SK-N-DZ (cell line): ENCODE data around the gene ADAM12.

ENCODE experiments used
- DNase-seq: peaks from one replicate; pipeline ENCODE4 v3.0.0-alpha.2; 2015; ENCODE audit warnings: low spot score

The ADAM12 gene

DNA sequence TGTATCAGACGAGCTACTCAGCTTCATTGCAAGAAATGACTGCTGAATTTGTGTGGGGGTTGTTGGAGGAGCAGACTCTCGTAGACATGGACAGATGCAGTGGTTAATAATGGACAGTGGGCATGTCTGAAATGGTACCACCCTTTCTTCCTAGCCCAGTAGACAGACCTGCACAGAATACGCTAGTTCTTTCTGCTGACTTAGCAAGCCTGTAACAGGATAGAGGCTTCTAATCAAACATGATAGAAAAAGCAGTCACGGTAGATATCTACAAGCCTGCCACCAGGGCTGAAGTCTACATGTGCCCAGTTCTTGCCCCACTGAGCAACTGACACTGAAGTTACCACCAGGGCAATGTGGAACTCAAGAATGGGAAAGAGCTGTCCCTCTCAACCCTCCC is 303.9 kb downstream of the ADAM12 start:
- DNase-seq: no peak

DNA sequence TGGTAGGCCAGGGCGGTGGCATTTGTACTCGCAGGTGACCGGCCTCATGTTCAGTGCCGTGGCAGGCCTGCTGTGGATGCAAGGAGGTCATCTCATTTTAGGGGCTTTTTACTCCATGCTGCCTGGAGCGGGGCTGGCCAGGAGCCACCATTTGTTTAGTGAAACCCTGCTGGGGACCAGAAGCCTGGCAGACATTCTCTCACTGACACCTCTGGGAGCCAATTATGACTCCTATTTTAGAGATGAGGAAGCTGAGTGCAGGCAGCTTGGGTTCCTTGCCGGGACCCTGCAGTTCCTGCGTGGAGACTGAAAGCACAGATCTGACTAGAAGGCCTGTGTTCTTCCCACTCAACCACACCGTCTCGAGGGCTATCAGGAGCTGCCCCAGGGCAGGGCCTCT is 305.3 kb downstream of the ADAM12 start:
- DNase-seq: no peak

DNA sequence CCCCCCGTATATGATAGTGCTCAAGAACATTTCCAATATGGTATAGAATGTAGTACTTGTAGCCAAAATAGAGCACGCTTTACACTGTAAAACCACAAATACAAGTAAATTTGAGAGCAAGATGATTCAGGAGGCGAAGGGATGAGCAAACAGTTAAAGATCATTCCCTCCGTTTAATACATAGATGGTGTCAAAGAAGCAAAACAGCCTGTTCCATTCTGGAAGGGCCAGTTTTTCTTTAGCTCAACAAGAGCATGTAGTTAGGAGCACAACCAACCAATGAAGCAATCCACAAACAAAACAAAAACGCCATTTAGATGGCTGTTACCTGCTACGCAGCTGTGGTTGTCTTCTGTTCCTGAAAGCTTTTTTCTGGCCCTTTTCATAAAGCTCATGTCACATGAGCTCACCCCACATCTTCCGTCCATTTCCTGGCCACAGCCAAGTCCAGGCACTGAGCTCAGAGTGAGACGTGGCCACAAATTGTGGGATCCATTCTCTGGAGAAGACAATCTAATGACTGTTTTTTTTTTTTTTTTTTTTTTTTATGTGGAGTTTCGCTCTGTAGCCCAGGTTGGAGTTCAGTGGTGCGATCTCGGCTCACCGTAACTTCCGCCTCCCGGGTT is 306.3 kb downstream of the ADAM12 start:
- DNase-seq: no peak

DNA sequence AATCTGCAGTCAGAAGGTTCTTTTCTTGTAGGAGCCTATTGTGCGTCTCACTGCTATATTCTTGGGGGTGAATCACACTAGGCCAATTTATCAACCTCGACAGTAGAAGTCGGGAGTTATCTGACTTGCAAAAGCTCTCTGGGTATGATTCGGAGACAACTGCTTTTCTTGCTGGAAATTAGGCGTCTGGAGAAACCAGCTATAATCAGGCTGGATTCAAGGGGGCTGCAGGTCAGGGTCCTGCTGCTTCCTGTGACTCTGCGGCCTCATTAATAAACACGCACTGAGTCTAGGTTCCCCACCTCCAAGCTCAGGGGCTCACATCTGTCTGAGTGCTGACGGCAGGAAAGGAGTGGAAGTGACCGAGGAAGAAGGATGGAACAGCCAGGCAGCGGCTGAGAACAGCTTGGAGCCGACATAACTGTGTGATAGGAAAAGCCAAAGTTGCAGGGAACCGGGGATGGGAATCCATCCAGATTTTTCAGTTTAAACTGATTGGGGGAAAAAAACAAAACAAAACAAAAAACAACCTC is 307.3 kb downstream of the ADAM12 start:
- DNase-seq: no peak

DNA sequence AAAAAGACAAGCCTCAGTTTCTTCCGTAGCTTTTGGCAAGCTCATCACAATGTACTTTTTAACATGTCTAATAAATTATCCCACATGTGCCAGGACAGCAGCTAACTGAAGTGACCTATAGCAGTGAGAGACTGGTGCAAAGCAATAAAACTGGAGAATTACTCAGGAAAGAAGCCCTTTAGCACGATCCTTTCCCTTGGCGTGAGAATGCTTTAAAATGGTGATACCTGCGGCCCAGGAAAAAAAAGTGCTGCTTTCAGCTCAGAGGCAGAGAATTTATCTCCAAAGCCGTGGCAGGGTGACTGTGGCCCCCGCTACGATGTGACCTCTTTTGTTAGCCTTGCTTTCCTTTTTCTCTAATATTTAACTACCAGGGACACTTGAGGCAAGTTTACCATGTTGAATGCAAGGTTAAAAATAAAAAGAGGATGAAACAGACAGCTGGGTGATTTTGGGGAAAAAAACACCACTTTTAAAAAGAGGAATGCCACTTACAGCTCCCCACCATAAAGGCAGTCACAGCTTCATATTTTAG is 307.9 kb downstream of the ADAM12 start:
- DNase-seq: no peak

DNA sequence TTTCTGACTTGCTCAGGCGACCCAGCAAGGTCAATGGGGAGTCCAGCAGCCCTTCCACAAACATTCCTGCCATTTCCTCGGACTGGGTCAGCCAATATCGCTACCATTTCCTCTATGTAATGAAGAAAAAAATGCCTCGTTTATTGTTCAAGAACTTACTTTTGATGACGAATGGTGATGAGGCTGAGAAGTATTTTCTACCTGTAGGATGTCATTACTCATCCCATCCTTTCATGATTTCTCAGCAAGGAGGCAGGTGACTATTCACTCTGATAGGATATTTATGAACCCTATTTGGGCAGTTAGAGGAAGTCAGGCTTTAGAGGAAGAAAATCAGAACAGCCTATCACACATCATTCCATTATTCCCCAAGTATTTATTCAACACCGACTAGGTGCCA is 313.3 kb downstream of the ADAM12 start:
- no peak for DNase-seq

DNA sequence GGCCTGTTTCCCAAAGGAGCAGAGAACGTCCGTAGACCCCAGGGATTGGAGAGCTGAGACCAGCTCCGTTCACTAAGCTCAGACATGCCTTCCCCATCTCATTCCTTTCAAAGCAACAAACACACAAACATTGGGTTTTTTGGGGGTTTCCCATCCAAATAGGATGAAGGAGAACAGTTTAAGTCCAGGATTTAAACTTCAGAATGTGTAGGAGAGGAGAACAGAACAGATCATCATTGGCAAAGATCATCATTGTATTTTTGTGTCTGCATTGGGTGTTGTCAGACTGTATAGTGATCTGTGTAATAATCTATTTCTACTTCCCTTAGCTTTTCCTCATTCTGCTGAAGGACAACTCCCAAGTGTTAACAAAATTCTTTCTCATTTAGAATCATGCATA is 314.0 kb downstream of the ADAM12 start:
- no peak for DNase-seq

DNA sequence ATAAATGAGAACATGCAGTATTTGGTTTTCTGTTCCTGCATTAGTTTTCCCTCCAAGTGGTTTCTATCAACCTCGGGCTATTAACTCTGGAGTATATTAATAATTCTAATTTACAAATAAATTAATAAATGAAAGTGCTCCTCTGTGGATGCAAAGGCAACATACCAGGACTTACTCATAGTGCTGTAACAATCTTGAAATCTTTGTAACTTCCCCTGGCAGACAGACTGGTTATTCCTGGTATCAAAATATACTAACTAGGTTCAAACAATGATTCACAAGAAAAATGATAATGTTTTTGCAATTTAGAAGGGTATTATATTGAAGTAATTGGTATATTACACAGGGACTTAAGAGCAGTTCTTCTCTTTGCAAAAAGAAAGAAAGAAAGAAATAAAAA is 314.7 kb downstream of the ADAM12 start:
- DNase-seq: no peak

DNA sequence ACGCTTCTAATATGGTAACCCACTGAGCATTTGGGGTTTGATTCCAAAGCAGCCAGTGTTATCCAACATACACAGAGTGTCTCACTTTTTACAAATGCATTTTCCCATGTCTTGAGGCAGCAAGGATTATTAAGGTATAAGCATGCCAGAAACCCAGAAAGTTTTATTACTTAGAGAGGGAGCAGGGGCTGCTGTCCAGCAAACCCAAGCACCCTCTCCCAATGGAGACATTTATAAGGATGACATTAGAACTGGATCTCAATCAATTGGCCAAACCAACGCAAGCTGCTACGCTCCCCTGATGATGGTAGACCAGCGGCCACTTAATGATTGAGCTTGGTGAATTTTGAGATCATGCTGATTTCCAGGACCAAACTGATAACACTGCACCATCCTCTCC is 315.7 kb downstream of the ADAM12 start:
- DNase-seq: no peak

DNA sequence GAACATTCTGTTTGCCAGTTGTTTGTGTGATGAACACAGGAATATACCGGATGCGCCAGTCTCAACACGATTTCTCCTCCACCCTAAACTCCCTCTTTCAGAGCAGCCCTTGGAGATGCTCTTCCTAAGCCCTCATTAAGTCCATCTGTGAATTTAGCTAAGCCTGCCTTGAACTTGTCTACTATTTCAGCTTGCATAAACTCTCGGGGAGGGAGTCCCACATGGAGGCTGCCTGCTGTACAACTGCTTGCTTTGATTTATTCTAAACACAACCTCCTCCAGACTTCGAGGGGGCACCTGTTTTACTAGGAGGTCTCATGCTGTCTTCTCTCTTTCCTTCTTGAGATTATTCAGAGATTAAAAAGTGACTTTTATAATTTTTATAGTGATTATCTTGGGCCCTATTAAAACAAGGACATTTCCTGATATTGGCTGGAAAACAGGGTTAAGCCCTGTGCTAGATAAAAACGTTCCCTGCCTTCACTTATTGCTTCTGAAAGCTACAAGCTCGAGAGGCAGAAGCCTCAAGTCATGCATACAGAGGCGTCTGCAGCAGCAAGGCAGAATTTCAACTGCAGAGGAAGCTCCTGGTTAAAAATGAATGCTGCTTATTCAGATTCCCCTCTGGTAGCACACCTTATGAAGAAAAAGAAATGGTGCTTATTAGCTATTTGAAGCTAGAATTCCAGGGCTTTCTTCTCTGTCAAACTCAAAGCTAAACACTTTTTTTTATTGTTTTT is 317.6 kb downstream of the ADAM12 start:
- no peak for DNase-seq

DNA sequence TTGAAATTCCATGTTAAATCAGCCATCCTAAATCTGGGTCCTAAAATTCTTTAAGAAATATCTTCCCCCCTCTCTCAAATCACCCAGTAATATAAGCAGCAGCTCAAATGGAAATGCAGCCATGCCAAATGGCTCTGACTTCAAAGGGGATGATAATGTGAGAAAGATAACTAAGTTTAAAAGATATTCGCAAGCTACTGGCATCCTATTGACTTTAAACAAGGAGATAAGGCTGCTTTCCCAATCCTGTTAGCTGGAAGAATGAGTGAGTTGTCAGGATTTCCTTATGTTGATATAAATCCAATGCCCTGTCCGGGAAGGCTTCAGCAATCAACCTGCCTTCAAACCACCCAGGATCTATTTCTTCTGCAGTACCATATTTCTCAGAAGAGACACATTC is 320.0 kb downstream of the ADAM12 start:
- no peak for DNase-seq

DNA sequence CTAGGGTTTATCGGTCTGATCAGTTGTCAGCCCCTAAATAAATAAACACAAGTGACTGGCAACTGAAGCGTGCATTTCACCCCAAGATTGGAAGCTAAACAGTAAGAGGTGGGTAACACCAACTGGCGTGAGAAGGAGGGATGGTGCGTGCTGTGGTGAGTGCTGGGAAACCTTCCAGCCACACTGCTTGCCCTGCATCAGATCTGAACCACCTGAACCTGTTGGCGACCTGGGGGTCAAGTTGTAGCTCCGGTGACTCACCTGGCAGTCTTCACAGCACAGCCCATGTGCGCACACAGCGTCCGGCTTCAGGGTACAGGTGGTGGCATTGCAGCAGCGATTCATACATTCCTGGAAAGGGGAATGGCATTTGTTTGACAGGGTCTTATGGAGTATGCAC is 321.8 kb downstream of the ADAM12 start:
- DNase-seq: no peak

DNA sequence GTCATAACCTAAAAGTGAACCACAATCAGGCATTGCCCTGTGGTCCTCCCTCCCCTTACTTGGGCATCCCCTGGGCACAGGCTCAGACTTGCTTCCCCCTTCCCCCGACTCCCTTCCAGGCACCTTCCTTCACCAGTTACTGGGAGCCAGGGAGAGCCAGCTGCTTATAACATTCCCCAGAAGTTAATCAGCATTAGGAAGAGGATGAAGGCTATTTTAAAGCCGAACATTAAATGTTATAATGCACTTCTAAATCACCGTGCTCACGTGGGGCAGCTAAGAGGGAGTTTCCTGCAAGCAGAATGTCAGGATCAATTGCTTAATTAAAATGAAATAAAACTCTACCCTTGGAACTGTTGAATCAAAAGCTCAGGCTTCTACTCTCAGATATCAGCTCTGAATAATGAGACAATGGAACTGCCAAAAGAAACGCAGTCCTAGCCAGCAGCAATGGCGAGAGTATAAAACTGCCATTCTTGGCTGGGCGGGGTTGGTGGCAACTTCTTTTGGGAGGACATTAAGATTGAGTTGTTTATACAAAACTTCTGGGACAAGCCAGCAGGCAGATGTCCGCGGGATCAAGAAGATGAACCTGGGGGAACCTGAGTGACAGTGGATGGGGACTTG is 322.4 kb downstream of the ADAM12 start:
- DNase-seq: no peak

DNA sequence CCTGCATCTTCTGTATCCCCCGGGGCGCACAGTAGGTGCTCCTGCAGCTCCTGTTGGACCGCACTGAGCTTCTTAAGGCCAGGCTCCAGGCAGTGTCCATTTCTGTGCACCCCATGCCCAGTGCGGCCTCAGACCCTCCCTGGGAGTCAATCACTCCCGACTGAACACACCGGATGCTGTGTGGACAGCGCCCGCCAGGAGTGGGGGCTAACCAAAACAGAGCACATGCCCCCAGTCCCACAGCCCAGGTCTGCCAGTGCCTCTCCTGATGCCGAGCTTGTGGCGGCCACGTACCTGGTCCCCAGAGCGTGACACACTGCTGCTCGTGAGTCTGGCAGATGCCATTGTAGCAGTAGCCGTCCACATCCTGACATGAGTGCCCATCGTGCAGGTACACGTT is 323.8 kb downstream of the ADAM12 start:
- DNase-seq: no peak

DNA sequence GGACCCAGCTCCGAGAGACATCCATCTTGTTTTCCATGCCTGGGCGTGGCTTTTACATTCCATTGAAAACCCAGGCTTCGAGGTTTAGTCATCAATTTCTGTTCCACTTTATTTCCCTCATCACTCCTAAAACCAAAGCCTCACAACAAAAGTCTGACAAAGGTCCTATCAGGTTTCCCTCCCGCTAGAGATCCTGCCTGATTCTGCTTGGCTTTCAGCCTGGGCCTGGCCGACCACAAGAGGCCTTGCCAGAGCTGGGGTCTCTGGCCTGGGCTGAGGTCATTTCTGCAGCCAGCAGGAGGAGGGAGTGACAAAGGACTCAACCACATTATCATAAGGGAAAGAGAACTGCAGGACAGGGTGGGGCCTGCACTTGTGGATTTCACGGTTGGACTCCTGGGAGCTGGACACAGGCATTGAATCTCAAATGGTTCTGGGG is 324.9 kb downstream of the ADAM12 start:
- DNase-seq: no peak

DNA sequence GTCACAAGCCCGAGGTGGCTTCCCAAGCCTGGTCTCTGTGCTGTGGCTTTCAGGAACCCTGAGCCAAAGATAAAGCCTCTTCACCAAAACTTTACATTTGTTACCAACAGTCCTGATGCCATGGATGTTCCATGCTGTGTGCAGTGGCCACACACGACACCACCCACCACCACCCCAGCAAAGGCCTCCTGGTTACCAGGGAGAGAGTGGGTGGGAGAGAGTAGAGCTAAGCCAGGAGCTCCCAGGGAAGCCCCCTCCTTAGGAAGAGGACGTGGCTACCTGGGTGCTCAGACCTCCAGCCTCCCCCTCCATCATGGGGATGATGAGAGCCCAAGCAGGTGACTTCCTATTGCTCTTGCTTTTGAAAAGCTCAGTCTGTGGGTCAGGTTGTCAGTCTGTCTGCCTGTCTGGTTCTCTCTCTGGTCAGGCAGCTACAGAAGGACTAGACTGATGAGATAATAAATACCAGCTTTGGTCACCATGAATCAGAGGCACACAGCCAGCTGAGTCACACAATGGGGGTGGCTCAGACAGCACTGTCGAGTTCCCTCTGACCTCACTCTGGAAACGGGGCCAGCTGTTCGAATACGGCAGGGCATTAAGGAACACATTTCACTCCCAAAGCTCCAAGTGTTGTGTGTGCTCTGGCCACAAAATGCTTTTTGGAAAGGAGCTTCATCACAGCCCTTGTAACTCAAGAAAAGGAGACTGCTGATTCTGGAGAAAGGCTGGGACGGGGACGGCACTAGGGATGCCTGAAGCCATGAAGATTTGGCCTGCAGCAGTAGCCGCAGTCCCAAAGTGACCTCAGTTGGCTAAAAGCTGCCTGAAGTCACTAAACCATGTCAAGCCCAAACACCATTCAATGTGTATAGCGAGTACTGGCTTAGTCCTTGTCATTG is 325.9 kb downstream of the ADAM12 start:
- no peak for DNase-seq

DNA sequence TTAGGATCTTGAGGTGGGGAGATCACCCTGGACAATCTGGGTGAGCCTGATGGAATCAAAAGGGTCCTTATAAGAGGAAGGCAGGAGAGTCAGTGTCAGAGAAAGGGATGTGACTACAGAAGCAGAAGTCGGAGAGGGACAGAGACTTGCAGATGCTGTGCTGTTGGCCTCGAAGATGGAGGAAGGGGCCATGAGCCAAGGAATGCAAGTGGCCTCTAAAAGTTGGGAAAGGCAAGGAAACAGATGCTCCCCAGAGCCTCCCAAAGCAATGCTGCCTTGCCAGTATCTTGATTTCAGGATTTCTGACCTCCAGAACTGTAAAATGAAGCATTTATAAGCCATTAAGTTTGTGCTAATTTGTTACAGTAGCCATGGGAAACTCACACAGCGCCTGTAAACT is 326.8 kb downstream of the ADAM12 start:
- no peak for DNase-seq

DNA sequence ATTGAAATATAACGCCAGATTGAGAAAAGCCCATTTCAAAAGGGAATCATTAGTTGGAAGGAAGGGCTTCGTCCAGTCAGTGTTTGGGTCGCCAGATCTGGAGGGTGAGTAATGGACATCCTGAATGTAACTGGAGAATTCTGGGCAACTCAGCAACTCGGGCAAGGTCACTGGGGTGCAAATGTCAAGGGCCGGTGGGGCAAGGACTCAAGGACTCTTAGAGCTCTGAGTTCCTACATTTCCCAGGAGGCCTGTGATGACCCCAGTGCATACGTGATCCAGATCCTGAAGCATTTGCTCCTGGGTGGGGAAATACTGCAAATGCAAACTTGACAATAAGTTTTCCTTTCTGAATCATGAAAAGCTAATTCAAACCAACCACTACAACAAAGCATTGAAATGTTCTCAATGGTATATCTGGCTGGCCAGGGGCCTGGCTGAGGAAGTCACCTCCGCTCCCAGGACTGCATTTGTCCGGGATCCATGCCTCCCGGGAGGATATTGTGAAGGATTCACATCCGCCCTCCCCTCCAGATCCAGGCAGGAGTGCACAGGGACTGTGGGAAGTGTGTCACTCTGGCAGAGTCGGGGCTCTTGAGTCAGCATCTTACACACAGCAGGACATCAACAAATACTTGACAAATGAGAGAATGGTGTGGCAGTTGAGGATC is 327.9 kb downstream of the ADAM12 start:
- no peak for DNase-seq

DNA sequence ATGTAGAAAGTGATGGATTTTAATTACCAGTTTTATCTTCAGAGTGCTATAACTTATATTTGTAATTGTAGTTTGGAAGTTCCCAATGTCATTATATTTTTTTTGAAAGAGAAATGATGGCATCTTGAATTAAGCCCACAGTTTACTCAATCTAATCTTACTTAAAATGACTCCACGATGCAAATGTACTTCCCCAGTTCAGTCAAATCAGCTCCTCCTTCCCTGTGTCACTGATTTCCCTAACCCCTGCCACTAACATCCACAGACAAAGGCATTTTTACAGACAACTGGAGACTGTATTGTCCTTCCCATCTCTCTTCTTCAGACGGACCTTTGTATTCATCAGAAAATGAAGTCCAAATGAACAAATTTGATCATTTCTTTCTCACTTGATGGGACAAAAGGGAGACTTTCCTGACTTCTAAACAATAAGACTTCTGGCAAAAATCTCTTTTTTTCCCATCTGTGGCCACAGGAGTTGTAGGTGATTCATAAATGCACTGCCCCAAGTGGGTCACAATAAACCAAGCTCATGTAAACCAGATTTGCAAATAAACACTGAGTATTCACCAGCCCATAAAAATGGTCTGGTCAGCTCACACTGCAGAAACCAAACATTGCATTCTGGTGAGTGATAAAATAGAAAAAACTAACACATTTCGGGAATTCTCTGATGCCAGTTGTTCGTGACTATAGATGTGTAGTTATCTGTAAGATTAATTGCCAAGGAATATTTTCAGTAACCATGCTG is 329.0 kb downstream of the ADAM12 start:
- DNase-seq: no peak

DNA sequence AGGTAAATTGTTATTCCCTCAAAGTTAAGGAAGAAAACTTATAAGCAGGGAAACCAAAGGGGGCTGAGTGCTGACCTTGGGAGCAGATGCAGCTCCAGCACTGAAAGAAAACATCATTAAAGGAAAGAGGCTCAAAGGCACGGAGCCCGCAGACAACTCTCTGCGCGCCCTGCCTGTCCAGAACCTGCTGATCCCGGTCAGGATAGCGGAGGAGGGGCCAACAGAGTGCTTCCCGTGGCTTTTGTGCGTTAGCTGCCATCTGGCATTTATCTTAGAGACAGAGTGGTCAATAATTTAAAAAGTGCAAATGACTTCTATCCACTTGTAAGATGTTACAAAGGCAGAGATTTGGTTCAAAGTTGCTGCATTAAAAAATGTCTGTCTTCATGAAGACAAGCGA is 329.8 kb downstream of the ADAM12 start:
- DNase-seq: peak; percentile 13
